BLaER1 (cell line): ENCODE results near the gene MVK.

Experiments used
- H3K27ac ChIP-seq: shearing (Covaris generic); formaldehyde crosslinking; 2 replicates; pipeline ENCODE4 v1.8.1; 2022
- H3K27me3 ChIP-seq: shearing (Covaris generic); formaldehyde crosslinking; 2 replicates; pipeline ENCODE4 v1.8.1; 2022
- H3K36me3 ChIP-seq: shearing (Covaris generic); formaldehyde crosslinking; 2 replicates; pipeline ENCODE4 v1.8.1; 2022
- H3K4me1 ChIP-seq: shearing (Covaris generic); formaldehyde crosslinking; 2 replicates; pipeline ENCODE4 v1.8.1; 2022
- H3K4me2 ChIP-seq: shearing (Covaris generic); formaldehyde crosslinking; 2 replicates; pipeline ENCODE4 v1.8.1; 2022
- H3K4me3 ChIP-seq: shearing (Covaris generic); formaldehyde crosslinking; 2 replicates; pipeline ENCODE4 v1.8.1; 2022
- H3K9ac ChIP-seq: shearing (Covaris generic); formaldehyde crosslinking; 2 replicates; pipeline ENCODE4 v1.8.1; 2022
- H3K9me3 ChIP-seq: shearing (Covaris generic); formaldehyde crosslinking; 2 replicates; pipeline ENCODE4 v1.8.1; 2022
- H4K20me1 ChIP-seq: shearing (Covaris generic); formaldehyde crosslinking; 2 replicates; pipeline ENCODE4 v1.8.1; 2022
- Cebpa-rat ChIP-seq: shearing (Covaris generic); IDR thresholded peaks from 2 replicates; pipeline ENCODE4 v1.8.1; 2022

The MVK gene

GRCh38 chr12:109611223-109611622 is 37.6 kb downstream of the MVK start:
- Histone ChIP-seq H3K4me1 (peaks cover 17% of the 10 kb centered on the region), H3K4me3 (no peak overlapping the region), H3K4me2 (peak overlapping the region; percentile 24; the same call in 1 of the 2 replicates), H3K27me3 (0 out of 2 replicates have a peak, but pooled peaks cover 3% of the 10 kb centered on the region), H3K9me3 (no peaks in the 10 kb centered on the region), H3K36me3 (no peaks in the 10 kb centered on the region), H3K9ac (no peak overlapping the region), H3K27ac (no peak overlapping the region), H4K20me1 (no peaks in the 10 kb centered on the region)
- TF ChIP-seq Cebpa-rat, result no peak

GRCh38 chr12:109612003-109612402 is 38.4 kb downstream of the MVK start:
- no peaks in the 10 kb centered on the region for H3K36me3 ChIP-seq
- H3K9ac ChIP-seq, result no peak overlapping the region
- H3K27ac ChIP-seq, result no peak overlapping the region
- H4K20me1 ChIP-seq, result no peaks in the 10 kb centered on the region
- TF ChIP-seq Cebpa-rat, result no peak
- H3K4me2 ChIP-seq, result peak overlapping the region; percentile 24; the same call in 1 of the 2 replicates
- H3K9me3 ChIP-seq, result no peaks in the 10 kb centered on the region
- H3K4me3 ChIP-seq, result no peak overlapping the region
- 0 out of 2 replicates have a peak, but pooled peaks cover 5% of the 10 kb centered on the region for H3K27me3 ChIP-seq
- peaks cover 11% of the 10 kb centered on the region for H3K4me1 ChIP-seq

GRCh38 chr12:109612975-109613502 is 39.4 kb downstream of the MVK start:
- H3K9me3 ChIP-seq, result no peaks in the 10 kb centered on the region
- TF ChIP-seq Cebpa-rat, result no peak
- no peak overlapping the region for H3K4me2 ChIP-seq
- H3K4me1 ChIP-seq, result peaks cover 11% of the 10 kb centered on the region
- H3K27me3 ChIP-seq, result 0 out of 2 replicates have a peak, but pooled peaks cover 5% of the 10 kb centered on the region
- no peaks in the 10 kb centered on the region for H4K20me1 ChIP-seq
- no peak overlapping the region for H3K27ac ChIP-seq
- no peak overlapping the region for H3K9ac ChIP-seq
- H3K4me3 ChIP-seq, result no peak overlapping the region
- no peaks in the 10 kb centered on the region for H3K36me3 ChIP-seq

- Histone ChIP-seq H4K20me1 (no peaks in the 10 kb centered on the region), H3K36me3 (no peaks in the 10 kb centered on the region), H3K4me1 (peaks cover 11% of the 10 kb centered on the region), H3K9ac (no peak overlapping the region), H3K9me3 (no peaks in the 10 kb centered on the region), H3K27me3 (0 out of 2 replicates have a peak, but pooled peaks cover 5% of the 10 kb centered on the region), H3K27ac (no peak overlapping the region), H3K4me3 (no peak overlapping the region), H3K4me2 (no peak overlapping the region)
- TF ChIP-seq Cebpa-rat, result no peak
These were observed 40.3 kb downstream of the MVK start for GRCh38 chr12:109613649-109614455.

GRCh38 chr12:109615556-109616229 is 42.1 kb downstream of the MVK start:
- no peak overlapping the region for H3K9ac ChIP-seq
- H3K4me2 ChIP-seq, result no peak overlapping the region
- no peak for TF ChIP-seq Cebpa-rat
- no peaks in the 10 kb centered on the region for H3K9me3 ChIP-seq
- no peaks in the 10 kb centered on the region for H4K20me1 ChIP-seq
- no peak overlapping the region for H3K27ac ChIP-seq
- H3K4me1 ChIP-seq, result peaks cover 11% of the 10 kb centered on the region
- 0 out of 2 replicates have a peak, but pooled peaks cover 5% of the 10 kb centered on the region for H3K27me3 ChIP-seq
- H3K36me3 ChIP-seq, result no peaks in the 10 kb centered on the region
- no peak overlapping the region for H3K4me3 ChIP-seq

- 0 out of 2 replicates have a peak, but pooled peaks cover 5% of the 10 kb centered on the region for H3K27me3 ChIP-seq
- no peak for TF ChIP-seq Cebpa-rat
- H3K4me2 ChIP-seq, result no peak overlapping the region
- H3K4me1 ChIP-seq, result peaks cover 14% of the 10 kb centered on the region
- H3K9ac ChIP-seq, result no peak overlapping the region
- H4K20me1 ChIP-seq, result no peaks in the 10 kb centered on the region
- H3K9me3 ChIP-seq, result no peaks in the 10 kb centered on the region
- H3K36me3 ChIP-seq, result no peaks in the 10 kb centered on the region
- H3K4me3 ChIP-seq, result no peak overlapping the region
- H3K27ac ChIP-seq, result no peak overlapping the region
These were observed 43.9 kb downstream of the MVK start for GRCh38 chr12:109617491-109617890.

GRCh38 chr12:109618082-109618481 is 44.5 kb downstream of the MVK start:
- Histone ChIP-seq H3K27ac (no peak overlapping the region), H3K36me3 (no peaks in the 10 kb centered on the region), H3K9me3 (no peaks in the 10 kb centered on the region), H4K20me1 (no peaks in the 10 kb centered on the region), H3K4me3 (no peak overlapping the region), H3K4me2 (no peak overlapping the region), H3K9ac (no peak overlapping the region), H3K4me1 (peaks cover 14% of the 10 kb centered on the region), H3K27me3 (0 out of 2 replicates have a peak, but pooled peaks cover 5% of the 10 kb centered on the region)
- no peak for TF ChIP-seq Cebpa-rat

- H3K9ac ChIP-seq, result no peak overlapping the region
- no peak overlapping the region for H3K27ac ChIP-seq
- no peak for TF ChIP-seq Cebpa-rat
- no peaks in the 10 kb centered on the region for H3K9me3 ChIP-seq
- H4K20me1 ChIP-seq, result no peaks in the 10 kb centered on the region
- no peaks in the 10 kb centered on the region for H3K36me3 ChIP-seq
- H3K27me3 ChIP-seq, result 0 out of 2 replicates have a peak, but pooled peaks cover 5% of the 10 kb centered on the region
- H3K4me2 ChIP-seq, result no peak overlapping the region
- peaks cover 14% of the 10 kb centered on the region for H3K4me1 ChIP-seq
- H3K4me3 ChIP-seq, result no peak overlapping the region
These were observed 45.5 kb downstream of the MVK start for GRCh38 chr12:109619002-109619604.

- H3K4me2 ChIP-seq, result peak overlapping the region; percentile 16; the same call in 1 of the 2 replicates
- 0 out of 2 replicates have a peak, but pooled peaks cover 2% of the 10 kb centered on the region for H3K27me3 ChIP-seq
- H3K4me3 ChIP-seq, result no peak overlapping the region
- H3K9ac ChIP-seq, result no peak overlapping the region
- H3K27ac ChIP-seq, result no peak overlapping the region
- H3K36me3 ChIP-seq, result no peaks in the 10 kb centered on the region
- H4K20me1 ChIP-seq, result no peaks in the 10 kb centered on the region
- H3K9me3 ChIP-seq, result no peaks in the 10 kb centered on the region
- no peak for TF ChIP-seq Cebpa-rat
- peaks cover 14% of the 10 kb centered on the region for H3K4me1 ChIP-seq
These were observed 47.7 kb downstream of the MVK start for GRCh38 chr12:109621211-109621694.
